ENCODE measurements around the gene MACROD2.

DNA sequence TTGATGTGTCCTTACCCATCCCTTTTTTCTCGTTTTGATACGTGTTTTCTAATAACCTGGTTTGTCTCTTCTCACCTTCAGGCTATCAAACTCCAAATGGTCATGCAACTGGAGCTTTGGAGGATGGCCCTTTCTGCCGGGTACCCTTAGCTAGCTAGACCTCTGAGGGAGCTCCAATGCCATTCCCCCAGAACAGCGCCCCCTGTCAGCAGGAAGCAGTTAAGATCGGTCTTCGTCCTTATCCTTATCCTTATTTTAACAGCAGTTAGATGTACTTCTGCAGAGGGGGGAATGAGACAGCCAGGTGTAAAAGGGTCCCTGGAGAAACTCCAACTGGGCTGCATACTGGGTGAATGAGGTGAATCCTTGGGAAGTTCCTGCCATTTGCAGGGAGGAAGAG, 42.1 kb upstream of the MACROD2 start:
- TF ChIP-seq FOXA1 (IDR thresholded peaks at IDR 0.05) (no peak), TAF1 (conservative IDR thresholded peaks at IDR 0.05) (no peak), GABPA (IDR thresholded peaks at IDR 0.05 in 1 of 2, conservative IDR thresholded peaks at IDR 0.05 in 1 of 2) (no peak)
- TF ChIP-seq, protein P1, sequence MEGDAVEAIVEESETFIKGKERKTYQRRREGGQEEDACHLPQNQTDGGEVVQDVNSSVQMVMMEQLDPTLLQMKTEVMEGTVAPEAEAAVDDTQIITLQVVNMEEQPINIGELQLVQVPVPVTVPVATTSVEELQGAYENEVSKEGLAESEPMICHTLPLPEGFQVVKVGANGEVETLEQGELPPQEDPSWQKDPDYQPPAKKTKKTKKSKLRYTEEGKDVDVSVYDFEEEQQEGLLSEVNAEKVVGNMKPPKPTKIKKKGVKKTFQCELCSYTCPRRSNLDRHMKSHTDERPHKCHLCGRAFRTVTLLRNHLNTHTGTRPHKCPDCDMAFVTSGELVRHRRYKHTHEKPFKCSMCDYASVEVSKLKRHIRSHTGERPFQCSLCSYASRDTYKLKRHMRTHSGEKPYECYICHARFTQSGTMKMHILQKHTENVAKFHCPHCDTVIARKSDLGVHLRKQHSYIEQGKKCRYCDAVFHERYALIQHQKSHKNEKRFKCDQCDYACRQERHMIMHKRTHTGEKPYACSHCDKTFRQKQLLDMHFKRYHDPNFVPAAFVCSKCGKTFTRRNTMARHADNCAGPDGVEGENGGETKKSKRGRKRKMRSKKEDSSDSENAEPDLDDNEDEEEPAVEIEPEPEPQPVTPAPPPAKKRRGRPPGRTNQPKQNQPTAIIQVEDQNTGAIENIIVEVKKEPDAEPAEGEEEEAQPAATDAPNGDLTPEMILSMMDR (IDR thresholded peaks at IDR 0.05; ENCODE audit: low read depth, low read length, missing input control) = no peak
- TF ChIP-seq, protein P2, sequence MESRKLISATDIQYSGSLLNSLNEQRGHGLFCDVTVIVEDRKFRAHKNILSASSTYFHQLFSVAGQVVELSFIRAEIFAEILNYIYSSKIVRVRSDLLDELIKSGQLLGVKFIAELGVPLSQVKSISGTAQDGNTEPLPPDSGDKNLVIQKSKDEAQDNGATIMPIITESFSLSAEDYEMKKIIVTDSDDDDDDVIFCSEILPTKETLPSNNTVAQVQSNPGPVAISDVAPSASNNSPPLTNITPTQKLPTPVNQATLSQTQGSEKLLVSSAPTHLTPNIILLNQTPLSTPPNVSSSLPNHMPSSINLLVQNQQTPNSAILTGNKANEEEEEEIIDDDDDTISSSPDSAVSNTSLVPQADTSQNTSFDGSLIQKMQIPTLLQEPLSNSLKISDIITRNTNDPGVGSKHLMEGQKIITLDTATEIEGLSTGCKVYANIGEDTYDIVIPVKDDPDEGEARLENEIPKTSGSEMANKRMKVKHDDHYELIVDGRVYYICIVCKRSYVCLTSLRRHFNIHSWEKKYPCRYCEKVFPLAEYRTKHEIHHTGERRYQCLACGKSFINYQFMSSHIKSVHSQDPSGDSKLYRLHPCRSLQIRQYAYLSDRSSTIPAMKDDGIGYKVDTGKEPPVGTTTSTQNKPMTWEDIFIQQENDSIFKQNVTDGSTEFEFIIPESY (IDR thresholded peaks at IDR 0.05) = no peak

Data from liver (tissue), 3 donors.